HS-27A (cell line): Measurements from ENCODE around the gene POC5.
"Not testable (repeated sequence)": the region's sequence is repeated elsewhere in the genome, so short reads cannot be mapped to it uniquely, and the experiment has no call there.

Experiments
- DNase-seq: peaks from one replicate; pipeline ENCODE4 v3.0.0-alpha.2; 2012; ENCODE audit warnings: low read depth, missing footprints

Gene POC5, protein sequence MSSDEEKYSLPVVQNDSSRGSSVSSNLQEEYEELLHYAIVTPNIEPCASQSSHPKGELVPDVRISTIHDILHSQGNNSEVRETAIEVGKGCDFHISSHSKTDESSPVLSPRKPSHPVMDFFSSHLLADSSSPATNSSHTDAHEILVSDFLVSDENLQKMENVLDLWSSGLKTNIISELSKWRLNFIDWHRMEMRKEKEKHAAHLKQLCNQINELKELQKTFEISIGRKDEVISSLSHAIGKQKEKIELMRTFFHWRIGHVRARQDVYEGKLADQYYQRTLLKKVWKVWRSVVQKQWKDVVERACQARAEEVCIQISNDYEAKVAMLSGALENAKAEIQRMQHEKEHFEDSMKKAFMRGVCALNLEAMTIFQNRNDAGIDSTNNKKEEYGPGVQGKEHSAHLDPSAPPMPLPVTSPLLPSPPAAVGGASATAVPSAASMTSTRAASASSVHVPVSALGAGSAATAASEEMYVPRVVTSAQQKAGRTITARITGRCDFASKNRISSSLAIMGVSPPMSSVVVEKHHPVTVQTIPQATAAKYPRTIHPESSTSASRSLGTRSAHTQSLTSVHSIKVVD

DNA sequence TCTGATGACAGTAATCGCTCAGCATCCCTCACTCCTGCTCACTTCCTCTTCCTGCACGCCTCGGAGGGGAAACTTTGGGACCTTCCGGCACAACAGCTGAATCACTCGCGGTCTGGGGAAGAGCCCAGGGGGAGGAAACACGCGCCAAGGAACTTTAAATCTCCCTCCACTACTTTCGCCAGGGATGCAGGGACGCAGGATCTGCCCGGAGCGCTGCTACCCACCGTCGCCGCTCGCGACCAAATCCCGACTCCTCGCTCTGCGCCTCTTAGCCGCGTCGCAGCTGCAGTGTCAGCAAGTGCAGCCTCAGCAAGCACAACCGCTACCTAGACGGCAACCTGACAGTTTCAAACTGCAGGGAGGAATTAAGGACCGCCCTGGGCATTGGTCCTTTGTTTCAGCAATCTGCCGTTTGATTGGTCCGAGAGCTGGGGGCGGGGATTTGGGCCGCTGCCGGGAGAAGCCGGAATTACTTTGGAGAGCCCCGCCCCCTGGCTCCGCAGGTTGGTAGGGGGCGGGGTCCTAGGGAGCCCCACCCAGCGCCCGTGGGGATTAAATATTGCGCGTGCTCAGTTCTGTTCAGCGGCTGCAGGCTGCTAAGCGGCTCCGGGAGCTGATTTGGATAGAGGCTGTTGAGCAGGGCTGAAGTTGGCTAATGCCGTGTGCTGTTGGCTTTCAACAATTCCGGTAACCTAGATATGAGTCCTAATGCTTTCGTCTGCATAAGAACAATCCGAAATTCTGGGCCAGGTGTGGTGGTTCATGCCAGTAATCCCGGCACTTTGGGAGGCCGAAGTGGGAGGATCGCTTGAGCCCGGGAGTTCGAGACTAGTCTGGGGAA is at the start of gene POC5:
Gene POC5, minus strand, starts transcription at position 356 of the 841 bp plus-strand sequence. CDS start 4,500 bp downstream, outside the sequence.
- peak; percentile 59 for DNase-seq

DNA sequence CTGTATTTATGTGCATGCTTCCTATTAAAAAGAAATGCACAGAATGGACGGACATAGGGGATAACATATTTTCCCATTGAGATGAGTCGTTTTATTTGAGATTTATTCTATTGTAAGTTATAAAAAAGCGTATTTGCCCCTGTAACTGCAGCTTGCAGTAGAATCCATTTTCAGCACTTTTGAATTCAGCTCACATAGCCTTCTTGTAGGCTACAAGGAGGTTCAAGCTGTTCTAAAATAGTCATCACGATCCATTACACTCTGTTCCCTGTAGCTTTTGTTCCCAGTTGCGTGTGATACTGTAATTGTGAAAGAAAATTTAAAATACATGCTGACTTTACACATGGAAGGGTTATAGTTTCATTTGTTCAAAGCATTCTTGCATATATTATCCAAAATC is 40.9 kb upstream of the POC5 start:
- no peak for DNase-seq

DNA sequence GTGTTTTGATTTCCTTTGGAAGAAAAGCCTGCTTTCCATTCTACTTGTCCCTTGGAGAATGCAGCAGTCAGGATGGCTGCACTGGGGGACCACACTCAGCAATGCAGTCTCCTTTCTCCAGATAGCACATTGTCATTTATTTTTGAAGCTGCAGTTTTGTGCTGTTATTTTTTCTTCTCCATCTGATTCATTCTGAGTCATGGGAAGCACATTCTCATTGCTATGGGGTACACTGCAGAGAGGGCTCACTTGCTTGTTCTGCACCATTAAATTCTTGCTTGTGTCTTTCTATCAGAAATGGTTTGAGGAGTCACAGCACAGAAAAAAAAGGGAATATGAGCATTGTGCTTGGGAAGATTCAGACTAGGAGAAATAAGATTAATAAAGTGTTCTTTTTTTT is 39.7 kb upstream of the POC5 start:
- DNase-seq, result no peak

DNA sequence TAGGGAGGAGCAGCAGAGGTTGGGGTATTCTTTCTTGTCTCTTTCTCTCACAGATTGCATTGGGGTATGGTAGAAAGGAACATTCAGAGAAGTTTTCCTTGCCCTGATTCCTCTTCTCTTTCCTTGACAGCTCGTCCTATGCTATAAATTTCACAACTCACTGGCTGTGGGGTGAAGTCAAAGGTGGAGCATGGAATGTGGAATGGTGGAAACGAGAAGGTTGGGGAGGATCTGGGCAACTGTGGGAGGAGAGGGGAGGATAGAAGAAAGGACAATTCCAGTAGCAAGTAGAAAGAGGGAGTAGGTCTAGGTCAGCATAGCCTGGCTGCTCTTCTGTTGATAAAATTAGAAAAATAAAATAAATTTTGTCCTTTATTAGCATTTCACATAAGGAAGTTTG is 39.0 kb upstream of the POC5 start:
- no peak for DNase-seq

DNA sequence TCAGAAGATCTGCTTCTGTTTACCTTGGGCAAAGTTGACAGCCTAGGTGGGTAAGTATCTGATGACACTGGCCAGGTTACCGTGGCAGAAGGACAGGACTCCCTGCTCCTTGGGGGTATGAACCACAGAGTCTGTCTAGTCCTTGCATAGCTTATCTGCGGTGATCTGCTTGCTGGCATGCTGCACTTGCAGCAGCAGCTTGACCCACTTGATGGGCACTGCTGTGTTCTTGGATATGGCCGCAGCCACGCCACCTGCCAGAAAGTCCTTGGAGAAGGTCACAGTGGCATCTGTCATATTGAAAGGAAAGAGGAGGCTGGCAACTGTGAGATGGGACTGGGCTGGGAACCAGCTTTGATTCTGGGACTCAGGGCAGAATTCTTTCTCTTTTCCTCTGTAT is 35.9 kb upstream of the POC5 start:
- DNase-seq, result no peak

DNA sequence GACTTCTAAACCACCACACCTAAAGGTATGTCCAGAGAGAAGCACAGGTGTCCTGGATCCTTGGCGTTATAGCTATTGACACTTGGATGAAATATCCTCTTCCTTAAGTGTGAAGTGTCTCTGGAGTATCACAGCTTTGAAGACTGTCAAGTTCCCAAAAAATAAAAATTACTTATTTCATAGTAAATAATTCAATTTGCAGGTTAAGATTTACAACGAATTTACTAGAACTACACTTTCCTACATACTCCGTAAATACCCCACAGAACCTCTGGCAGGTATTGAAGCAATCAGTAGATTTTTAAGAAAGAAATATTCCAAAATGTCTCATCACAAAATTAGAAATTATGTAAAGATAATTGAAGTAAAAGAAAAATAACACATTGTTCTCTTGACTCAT is 27.1 kb upstream of the POC5 start:
- DNase-seq, result no peak

DNA sequence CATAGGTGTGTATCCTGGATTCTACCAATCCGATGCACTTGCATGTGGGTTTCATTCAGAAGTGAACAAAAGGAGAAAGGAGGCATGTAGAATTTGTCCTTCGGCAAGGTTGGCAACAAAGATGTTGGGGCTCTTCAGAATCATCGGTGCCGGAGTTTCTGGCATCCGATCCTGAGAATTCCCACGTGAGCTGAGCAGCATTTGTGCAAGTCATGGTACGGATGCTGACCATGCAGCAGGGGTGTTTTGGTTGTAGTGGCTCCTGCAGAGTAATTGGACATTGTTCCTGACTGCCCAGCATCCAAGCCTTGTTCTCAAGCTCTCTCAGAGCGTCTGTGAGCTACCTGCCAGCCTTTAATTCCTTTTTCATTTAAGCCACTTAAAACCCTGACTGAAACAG is 19.0 kb upstream of the POC5 start:
- no peak for DNase-seq

DNA sequence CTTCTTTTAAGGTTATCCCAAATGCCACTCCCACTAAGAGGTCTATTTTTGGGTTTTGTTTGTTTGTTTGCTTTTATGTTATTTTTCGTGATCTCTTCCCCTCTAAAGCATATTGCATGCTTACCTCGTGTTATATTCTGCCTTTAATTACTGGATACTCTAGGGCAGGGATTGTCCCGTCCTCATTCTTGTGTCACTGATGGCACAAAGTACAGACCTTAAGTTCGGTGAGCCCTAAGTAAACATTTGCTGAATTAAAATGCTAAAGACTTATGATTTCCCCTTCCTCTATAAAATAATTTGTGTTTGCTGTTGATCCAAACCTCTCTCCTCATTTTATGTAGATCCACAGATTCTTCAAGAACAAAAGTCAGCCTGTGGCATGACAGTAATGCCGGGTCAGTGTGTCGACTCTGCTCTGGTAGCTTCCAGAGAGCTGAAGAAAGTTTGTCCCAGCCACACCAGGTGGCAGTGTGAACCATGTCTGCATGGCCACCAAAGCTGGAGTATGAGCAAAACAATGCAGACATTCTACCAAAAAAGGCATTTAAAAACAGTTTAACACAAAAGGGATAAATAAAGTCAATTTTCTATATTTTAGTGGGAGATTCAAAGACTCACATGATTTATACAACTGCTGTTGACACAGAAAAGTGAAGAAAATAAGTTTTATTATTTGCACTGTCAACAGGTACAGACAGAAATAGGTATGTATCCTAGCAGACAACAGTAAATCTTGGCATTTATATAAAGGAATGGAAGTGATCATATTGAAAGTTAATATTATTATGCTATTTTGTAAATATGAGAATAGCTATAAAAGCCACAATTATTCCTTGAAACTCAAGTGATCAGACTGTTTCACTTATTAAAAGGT is 17.9 kb upstream of the POC5 start:
- no peak for DNase-seq

DNA sequence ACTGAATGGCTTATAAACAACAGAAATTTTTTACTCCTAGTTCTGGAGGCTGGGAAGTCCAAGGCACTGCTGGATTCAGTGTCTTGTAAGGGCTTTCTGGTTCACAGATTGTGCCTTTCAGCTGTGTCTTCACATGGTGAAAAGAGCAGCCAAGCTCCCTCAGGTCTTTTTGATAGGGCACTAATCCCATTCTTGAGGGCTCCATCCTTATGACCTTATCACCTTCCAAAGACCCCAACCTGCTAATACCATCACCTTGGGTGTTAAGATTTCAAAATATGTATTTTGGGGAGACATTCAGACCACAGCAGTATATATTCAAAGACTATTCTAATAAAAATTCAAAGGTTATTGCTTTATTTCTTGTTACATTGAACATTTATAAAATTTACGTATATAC is 16.5 kb upstream of the POC5 start:
- no peak for DNase-seq

DNA sequence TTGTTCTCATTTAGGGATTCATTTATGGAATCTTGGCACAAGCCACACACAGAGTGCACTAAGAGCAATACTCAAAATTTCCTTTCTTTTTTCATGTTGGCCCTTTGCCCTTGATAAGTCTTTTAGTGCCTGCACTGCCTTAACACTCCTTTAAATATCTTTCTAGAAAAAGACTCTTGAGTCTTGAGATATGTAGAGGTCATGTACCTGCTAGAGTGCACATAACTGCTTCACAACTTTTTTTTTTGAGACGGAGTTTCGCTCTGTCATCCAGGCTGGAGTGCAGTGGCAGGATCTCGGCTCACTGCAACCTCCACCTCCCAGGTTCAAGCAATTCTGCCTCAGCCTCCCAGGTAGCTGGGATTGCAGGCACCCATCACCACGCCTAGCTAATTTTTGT is 14.3 kb upstream of the POC5 start:
- not testable (repeated sequence) for DNase-seq

DNA sequence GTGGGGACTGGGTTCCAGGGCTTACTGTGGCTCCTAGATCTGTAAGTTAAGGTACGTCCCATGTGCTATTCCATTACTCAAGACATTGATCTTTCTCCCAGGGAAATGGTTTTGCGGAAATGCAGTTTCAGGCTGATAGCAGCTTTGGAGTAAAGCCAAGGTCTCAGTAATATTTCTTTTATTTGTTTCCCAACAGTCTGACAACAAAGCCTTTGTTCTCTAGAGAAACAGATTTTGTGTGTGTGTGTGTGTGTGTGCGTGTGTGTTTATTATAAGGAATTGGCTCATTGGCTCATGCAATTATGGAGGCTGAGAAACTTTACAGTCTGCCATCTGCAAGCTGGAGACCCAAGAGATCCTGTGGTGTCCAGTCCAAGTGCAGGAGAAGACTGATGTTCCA is 12.1 kb upstream of the POC5 start:
- DNase-seq, result no peak

DNA sequence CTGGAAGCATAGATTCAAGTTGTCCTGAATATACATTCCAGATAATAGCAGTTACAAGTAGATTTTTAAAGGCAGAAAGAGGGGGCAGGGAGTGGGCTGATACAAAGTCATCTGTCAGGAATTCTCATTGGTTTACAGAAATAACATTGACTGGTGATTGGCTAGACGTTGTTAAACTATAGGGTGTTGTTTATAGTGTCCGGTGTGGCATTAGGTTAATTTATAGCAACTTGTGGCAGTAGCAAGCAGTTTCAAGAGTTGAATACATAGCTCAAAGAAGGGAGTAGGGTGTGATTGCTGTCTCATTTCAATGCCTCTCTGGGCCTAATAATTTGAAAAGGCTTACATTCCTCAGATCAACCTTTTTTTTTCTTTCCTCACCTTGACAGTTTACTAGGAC is 10.7 kb upstream of the POC5 start:
- DNase-seq, result no peak

DNA sequence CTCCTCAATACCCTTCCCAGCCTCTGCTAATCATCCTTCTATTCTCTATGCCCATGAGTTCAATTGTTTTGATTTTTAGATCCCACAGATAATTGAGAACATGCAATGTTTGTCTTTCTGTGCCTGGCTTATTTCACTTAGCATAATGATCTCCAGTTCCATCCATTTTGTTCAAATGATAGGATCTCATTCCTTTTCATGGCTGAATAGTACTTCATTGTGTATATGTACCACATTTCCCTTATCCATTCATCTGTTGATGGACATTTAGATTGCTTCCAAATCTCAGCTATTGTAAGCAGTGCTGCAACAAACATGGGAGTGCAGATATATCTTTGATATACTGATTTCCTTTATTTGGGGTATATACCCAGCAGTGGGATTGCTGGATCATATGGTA is 9.0 kb upstream of the POC5 start:
- DNase-seq, result not testable (repeated sequence)

DNA sequence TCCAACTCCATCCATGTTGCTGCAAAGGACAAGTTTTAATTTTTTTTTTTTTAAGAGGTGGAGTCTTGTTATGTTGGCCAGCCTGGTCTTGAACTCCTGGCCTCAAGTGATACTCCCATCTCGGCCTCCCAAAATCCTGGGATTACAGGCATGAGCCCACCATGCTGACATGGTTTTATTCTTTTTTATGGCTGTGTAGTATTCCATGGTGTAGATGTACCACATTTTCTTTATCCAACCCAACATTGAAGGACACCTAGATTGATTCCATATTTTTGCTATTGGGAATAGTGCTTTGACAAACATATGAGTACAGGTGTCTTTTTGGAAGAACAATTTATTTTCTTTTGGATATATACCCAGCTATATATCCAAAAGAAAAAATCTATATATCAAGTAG is 6.1 kb upstream of the POC5 start:
- no peak for DNase-seq

DNA sequence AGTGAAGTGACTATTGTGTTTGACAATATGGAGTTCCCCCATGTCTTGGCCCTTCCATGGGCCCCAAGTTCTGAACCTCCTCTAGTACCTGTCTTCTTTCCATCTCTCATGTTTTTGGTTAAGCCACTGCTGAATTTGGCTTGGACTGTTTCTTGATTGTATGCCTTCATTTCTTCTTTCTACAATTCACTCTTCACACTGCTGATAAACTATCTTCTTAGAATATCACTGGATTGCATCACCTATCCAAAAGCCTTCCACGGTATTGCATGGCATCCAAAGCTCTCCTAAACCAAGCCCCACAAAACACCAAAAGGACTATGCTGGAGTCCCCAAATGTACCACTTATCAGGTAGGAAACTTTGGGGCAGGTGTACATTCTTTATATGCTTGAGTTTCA is 4.3 kb upstream of the POC5 start:
- no peak for DNase-seq

DNA sequence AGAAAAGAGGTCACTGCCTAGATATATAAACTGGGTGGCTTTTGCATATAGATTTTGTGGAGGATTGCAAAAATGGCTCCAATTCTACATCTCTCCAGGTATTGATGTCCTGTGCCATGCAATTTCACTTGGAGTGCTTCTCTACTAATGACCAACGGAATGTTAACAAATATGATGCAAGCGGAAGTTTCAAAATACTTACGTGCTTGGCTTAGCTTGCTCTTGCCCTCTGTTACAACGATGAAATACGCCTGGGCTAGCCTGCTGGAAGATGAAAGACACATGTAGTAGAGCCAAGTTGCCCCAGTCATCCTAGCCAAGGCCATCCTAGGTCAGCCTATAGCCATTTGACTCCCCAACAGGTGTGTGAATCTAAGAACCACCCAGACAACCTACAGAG is 3.6 kb upstream of the POC5 start:
- DNase-seq, result no peak

DNA sequence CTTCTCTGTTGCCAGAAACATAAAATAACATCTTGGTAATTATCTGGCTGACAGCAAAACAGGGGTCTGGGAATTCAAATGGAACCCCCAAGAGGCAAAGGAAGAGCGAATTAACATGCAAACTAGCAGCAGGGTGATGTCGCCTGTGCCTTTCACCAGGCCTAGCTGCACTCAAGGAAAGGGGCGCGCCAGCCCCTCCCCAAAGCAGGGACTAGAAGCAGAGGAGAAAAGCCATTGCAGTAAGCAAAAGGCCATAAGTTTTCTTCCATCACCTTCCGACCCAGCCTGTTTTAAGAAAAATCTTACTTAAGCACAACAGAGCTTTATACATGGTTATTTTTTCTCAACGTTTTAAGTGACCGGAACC is 539 bp downstream of the POC5 start:
- no peak for DNase-seq

DNA sequence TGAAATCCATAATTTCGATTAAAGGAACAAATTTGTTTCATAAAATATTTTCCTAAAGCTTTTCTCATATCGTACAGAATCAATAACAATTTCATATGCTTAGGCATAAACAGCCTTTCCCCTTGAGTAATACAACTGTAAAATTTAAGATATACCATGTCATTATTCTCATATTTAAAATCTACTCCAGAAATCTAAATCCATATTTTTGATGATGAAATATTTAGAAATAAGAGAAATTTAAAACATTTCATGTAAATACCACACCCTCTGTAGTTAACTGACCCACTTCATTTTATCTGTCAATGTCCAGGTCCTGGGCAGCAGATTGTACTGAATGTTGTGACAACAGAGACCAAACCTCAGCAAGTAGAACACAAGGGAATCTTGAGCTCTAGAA is 5.1 kb downstream of the POC5 start:
- no peak for DNase-seq

DNA sequence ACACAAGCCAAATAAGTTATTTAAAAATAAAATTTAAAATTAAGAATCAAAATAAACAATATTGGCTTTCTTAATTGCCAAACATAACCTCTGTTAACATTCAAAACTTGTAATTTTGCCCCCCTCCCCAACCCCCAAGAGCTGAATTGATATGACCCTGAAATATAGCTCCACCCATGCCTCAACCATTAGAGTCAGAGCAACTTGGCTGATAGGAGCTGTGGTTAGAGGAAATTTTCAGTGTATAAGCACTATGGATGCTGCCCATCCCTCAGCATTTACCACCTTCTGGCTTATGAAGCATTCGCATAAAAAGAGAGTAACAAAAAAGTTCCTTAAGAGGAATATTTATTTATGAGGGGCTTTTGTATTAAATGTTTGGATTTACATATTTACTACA is 6.1 kb downstream of the POC5 start:
- DNase-seq, result no peak

DNA sequence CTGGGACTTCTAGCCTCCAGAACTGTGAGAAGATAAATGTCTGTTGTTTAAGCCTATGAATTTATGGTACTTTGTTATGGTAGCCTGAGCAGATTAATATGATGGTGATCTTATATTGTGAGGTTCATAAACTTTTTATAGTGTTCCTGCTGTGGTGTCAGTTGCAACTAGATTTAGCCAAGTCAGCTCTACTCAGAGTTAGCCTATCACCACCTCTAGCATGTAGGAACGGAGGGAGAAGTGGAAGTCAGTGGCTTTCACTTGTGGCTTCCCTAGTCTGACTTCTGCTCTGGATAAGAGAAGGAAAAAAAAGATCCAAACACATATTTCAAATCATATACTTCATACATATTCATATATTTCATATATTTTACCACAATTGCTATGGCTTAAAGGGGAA is 6.6 kb downstream of the POC5 start:
- no peak for DNase-seq

DNA sequence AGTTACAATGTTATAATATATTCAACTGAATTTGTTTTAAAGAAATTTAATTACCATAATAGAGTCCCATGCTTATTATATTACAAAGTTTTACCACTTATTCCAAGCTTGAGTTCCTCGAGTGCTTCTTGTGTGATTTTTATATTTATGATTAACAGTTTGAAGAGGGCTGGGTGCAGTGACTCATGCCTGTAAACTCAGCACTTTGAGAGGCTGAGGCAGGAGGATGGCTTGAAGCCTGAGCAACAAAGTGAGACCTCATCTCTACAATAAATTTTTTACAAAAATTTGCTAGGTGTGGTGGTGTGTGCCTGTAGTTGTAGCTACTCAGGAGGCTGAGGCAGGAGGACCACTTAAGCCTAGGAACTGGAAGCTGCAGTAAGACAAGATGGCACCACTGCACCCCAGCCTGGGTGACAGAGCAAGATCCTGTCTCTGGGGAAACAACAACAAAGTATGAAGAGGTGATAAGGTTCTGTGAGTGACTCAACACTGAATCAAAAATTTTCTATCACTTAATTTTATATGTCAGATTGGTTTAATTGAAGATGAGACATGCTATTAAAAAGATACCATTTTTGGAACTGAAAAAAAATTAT is 9.2 kb downstream of the POC5 start:
- no peak for DNase-seq

DNA sequence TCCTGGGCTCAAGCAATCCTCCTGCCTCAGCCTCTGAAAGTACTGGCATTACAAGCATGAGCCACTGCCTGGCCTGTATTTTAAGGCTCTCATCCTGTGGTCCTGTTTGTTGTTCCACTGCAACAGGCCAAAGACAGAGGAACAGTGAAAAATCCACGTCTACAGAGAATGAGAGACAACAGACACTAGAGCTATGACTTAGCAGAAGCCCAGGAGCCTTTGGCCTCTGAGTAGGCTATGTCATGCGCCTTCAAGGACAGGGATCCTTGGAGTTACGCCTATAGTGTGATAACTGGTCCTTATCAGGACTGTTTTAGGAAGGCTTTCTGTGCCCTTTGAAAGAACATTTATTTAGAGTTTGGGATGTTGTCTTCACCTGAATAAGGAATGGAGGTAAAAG is 10.5 kb downstream of the POC5 start:
- no peak for DNase-seq
